DND-41 (cell line): ENCODE measurements around the gene MUC16.
"Not testable (repeated sequence)": the region's sequence is repeated elsewhere in the genome, so short reads cannot be mapped to it uniquely, and the experiment has no call there.

Experiments
- ATAC-seq: fragments of 200-7000 bp; cut with Tn5 transposase; 3 replicates; pipeline ENCODE4 v1.9.1; 2021; ENCODE audit warnings: low read depth; ENCODE audit not compliant: insufficient read depth
- DNase-seq: peaks from one replicate; pipeline ENCODE4 v3.0.0-alpha.2; 2020
- H2AFZ ChIP-seq: 2 replicates; pipeline ENCODE4 v1.6.0; 2012; ENCODE audit warnings: low read depth, low read length
- H3K27ac ChIP-seq: 2 replicates; pipeline ENCODE4 v1.5.1; 2012; ENCODE audit warnings: low read length, inconsistent platforms
- H3K27me3 ChIP-seq: fragments of 200-600 bp; sonication (generic); 2 replicates; pipeline ENCODE4 v1.6.0; 2012; ENCODE audit warnings: low read length, mild to moderate bottlenecking, inconsistent platforms; ENCODE audit not compliant: insufficient read depth, poor library complexity
- H3K36me3 ChIP-seq: 2 replicates; pipeline ENCODE4 v1.5.1; 2012; ENCODE audit warnings: low read length, inconsistent platforms; ENCODE audit not compliant: insufficient read depth
- H3K4me1 ChIP-seq: 2 replicates; pipeline ENCODE4 v1.5.1; 2012; ENCODE audit warnings: mild to moderate bottlenecking, low read length; ENCODE audit not compliant: insufficient read depth
- H3K4me2 ChIP-seq: 2 replicates; pipeline ENCODE4 v1.6.0; 2012; ENCODE audit warnings: mild to moderate bottlenecking, moderate library complexity, low read length, inconsistent platforms; ENCODE audit not compliant: insufficient read depth
- H3K4me3 ChIP-seq, 2 experiments: fragments of 200-600 bp in 1 of 2; shearing (Covaris generic) in 1 of 2; 2 replicates each; pipeline ENCODE4 v1.5.1; 2012 to 2016; ENCODE audit warnings: inconsistent platforms in 2 of 2, low read length in 2 of 2, mild to moderate bottlenecking in 2 of 2, low read depth in 1 of 2, moderate library complexity in 1 of 2
- H3K79me2 ChIP-seq: 2 replicates; pipeline ENCODE4 v1.6.0; 2012; ENCODE audit warnings: low read length, inconsistent platforms; ENCODE audit not compliant: insufficient read depth
- H3K9ac ChIP-seq: 2 replicates; pipeline ENCODE4 v1.6.0; 2012; ENCODE audit warnings: low read depth, mild to moderate bottlenecking, inconsistent platforms, low read length, moderate library complexity
- H3K9me3 ChIP-seq: 2 replicates; pipeline ENCODE4 v1.5.1; 2012; ENCODE audit warnings: low read length, moderate library complexity, mild to moderate bottlenecking, inconsistent platforms; ENCODE audit not compliant: insufficient read depth, severe bottlenecking
- H4K20me1 ChIP-seq: 2 replicates; pipeline ENCODE4 v1.6.0; 2012; ENCODE audit warnings: low read length; ENCODE audit not compliant: insufficient read depth
- EZH2 ChIP-seq: IDR thresholded peaks from 3 replicates; pipeline ENCODE4 v1.6.1; 2012; ENCODE audit warnings: borderline replicate concordance, low read depth, mild to moderate bottlenecking, moderate library complexity, low read length, inconsistent platforms; ENCODE audit not compliant: severe bottlenecking
- TF ChIP-seq, protein P1 (sequence below): IDR thresholded peaks from 2 replicates; pipeline ENCODE4 v1.5.1; 2012; ENCODE audit warnings: borderline replicate concordance, low read length, moderate library complexity, mild to moderate bottlenecking; ENCODE audit not compliant: poor library complexity, severe bottlenecking; ENCODE audit errors: extremely low read depth

The MUC16 gene

DNA sequence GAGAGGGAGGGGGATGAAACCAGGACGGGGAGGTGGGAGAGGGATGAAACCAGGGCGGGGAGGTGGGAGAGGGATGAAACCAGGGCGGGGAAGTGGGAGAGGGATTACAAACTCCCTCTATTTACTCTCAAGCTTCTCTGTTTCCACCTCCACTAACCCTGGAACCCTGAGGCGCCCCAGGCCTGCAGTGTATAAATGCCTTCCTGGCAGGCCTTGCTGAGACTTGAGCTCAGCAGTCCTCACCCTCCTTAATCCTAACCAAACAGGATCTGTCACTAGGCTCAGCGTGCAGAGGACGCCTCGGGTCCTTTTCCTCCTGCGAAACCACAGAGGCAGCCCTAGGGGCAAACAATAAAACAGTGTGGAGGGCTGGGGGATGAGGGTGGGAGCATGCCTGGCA, 44.6 kb upstream of the MUC16 start:
- Histone ChIP-seq H3K9me3 (no peaks in the 10 kb centered on the region), H2AFZ (no peak overlapping the region), H3K4me2 (no peak overlapping the region), H3K27me3 (no peaks in the 10 kb centered on the region), H3K27ac (no peak overlapping the region), H3K9ac (no peak overlapping the region), H4K20me1 (no peaks in the 10 kb centered on the region), H3K4me1 (no peaks in the 10 kb centered on the region), H3K36me3 (no peaks in the 10 kb centered on the region), H3K79me2 (no peaks in the 10 kb centered on the region), H3K4me3 (no peak overlapping the region)
- DNase-seq (no peak), ATAC-seq (no peak)
- TF ChIP-seq EZH2: no peak
- TF ChIP-seq, protein P1, sequence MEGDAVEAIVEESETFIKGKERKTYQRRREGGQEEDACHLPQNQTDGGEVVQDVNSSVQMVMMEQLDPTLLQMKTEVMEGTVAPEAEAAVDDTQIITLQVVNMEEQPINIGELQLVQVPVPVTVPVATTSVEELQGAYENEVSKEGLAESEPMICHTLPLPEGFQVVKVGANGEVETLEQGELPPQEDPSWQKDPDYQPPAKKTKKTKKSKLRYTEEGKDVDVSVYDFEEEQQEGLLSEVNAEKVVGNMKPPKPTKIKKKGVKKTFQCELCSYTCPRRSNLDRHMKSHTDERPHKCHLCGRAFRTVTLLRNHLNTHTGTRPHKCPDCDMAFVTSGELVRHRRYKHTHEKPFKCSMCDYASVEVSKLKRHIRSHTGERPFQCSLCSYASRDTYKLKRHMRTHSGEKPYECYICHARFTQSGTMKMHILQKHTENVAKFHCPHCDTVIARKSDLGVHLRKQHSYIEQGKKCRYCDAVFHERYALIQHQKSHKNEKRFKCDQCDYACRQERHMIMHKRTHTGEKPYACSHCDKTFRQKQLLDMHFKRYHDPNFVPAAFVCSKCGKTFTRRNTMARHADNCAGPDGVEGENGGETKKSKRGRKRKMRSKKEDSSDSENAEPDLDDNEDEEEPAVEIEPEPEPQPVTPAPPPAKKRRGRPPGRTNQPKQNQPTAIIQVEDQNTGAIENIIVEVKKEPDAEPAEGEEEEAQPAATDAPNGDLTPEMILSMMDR: no peak

DNA sequence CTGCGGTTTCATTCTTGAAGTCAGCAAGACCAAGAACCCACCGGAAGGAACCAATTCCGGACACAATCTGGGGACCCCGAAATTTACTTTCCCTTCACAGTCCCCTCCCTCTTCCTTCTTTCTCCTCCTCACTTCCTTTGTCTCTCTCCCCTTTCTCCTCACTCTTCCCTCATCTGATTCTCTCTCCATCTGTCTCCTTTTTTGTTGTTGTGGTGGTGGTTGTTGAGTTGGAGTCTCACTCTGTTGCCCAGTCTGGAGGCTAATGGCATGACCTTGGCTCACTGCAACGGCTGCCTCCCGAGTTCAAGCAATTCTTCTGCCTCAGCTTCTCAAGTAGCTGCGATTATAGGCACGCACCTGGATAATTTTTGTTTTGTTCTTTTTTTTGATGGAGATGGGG, 44.0 kb upstream of the MUC16 start:
- DNase-seq (no peak), ATAC-seq (no peak)
- no peaks in the 10 kb centered on the region for H3K27me3 ChIP-seq
- TF ChIP-seq EZH2: no peak
- TF ChIP-seq, protein P1: no peak
- no peaks in the 10 kb centered on the region for H3K9me3 ChIP-seq
- no peak overlapping the region for H3K4me2 ChIP-seq
- H3K4me1 ChIP-seq: no peaks in the 10 kb centered on the region
- no peak overlapping the region for H3K4me3 ChIP-seq
- H3K27ac ChIP-seq: no peak overlapping the region
- no peak overlapping the region for H2AFZ ChIP-seq
- no peaks in the 10 kb centered on the region for H4K20me1 ChIP-seq
- H3K36me3 ChIP-seq: no peaks in the 10 kb centered on the region
- H3K79me2 ChIP-seq: no peaks in the 10 kb centered on the region
- no peak overlapping the region for H3K9ac ChIP-seq

GRCh38 chr19:9053674-9054073, 43.5 kb upstream of the MUC16 start:
- H3K9me3 ChIP-seq, H3K4me3 ChIP-seq, H3K4me2 ChIP-seq, H3K9ac ChIP-seq, H4K20me1 ChIP-seq, H2AFZ ChIP-seq, ATAC-seq, DNase-seq, H3K79me2 ChIP-seq, H3K36me3 ChIP-seq, H3K27ac ChIP-seq, H3K4me1 ChIP-seq, H3K27me3 ChIP-seq: not testable (repeated sequence)

DNA sequence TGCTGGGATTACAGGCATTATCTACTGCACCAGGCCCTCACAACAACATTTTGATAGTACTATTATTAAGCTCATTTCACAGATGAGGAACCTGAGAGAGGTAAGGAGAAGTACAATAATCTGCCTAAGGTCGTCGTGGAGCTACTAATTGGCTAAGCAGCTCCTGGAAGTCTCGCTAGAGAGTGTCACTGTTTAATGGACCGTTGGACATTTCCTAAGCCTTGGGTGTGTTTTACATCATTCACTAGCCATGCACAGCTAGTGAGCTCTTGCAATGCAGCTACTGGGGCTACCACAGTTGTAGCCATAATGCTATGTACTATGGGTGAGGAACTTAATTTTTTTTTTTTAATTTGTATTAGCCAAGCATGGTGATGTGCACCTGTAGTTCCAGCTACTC, 42.7 kb upstream of the MUC16 start:
- no peak overlapping the region for H2AFZ ChIP-seq
- H3K4me3 ChIP-seq: no peak overlapping the region
- no peak overlapping the region for H3K9ac ChIP-seq
- DNase-seq (no peak), ATAC-seq (no peak)
- no peaks in the 10 kb centered on the region for H3K4me1 ChIP-seq
- no peak overlapping the region for H3K27ac ChIP-seq
- H3K27me3 ChIP-seq: no peaks in the 10 kb centered on the region
- no peaks in the 10 kb centered on the region for H3K36me3 ChIP-seq
- no peaks in the 10 kb centered on the region for H3K79me2 ChIP-seq
- H4K20me1 ChIP-seq: no peaks in the 10 kb centered on the region
- TF ChIP-seq EZH2: no peak
- TF ChIP-seq, protein P1: no peak
- H3K4me2 ChIP-seq: no peak overlapping the region
- H3K9me3 ChIP-seq: no peaks in the 10 kb centered on the region
